Spleen (tissue), 7 donors: ENCODE results near the gene YJU2.

Source experiments
- CTCF ChIP-seq, 11 experiments: fragments of 200-600 bp in 7 of 11; fragments of 450-650 bp in 4 of 11; sonication (generic) in 4 of 11; IDR thresholded peaks in 8 of 11; conservative IDR thresholded peaks in 3 of 11; 1 replicate in 7 of 11; 2 replicates in 4 of 11; pipeline versions ENCODE4 v1.4.0 to v1.8.0; 2016 to 2021; ENCODE audit warnings: antibody characterized with exemption in 11 of 11, inconsistent platforms in 4 of 11, mild to moderate bottlenecking in 1 of 11
- POLR2A ChIP-seq, 3 donors: fragments of 450-650 bp; IDR thresholded peaks; one replicate each; pipeline ENCODE4 v1.5.1; 2017; ENCODE audit warnings: antibody characterized with exemption in 3 of 3, mild to moderate bottlenecking in 1 of 3
- donor health status: DM: no; HTN: no; CAD: no; lungs with moderate emphysema.
- donor health status: DM: no; HTN: no; CAD: no.
- donor health status: DM: no; HTN: no; CAD: no.

DNA sequence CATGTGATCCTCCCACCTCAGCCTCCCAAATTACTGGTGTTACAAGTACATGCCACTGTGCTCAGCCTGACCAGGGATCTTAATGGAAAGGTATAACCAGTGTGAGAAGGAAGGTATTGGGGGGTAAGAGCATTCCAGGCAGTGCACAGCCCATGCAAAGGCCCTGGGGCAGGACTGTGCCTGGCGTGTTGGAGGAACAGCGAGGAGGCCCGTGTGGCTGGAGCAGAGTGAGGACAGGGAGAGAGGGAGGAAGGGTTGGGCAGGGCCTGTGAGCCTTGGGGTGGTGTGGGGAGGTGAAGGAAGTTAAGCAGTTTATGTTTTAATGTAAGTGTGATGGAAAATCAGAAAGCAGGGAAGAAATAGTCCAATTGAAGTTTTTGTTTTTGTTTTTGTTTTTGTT, 53.7 kb downstream of the YJU2 start:
- no peak for TF ChIP-seq POLR2A (IDR thresholded peaks at IDR 0.05)
- no peak for TF ChIP-seq CTCF (IDR thresholded peaks at IDR 0.05 in 8 of 11, conservative IDR thresholded peaks at IDR 0.05 in 3 of 11)
